H1 (cell line): Measurements from ENCODE around the gene RAPGEF5. TPM values are rescaled to one million over a fixed set of nuclear protein-coding genes. Genes with fewer than 3 reads are reported as not detected.

Experiments
- EZH2 ChIP-seq: fragments of 200-600 bp; sonication (generic); IDR thresholded peaks from 2 replicates; pipeline ENCODE4 v1.7.1; 2012; ENCODE audit warnings: low read depth, mild to moderate bottlenecking, moderate library complexity, low read length, inconsistent platforms; ENCODE audit not compliant: severe bottlenecking
- GABPA ChIP-seq: IDR thresholded peaks from 2 replicates; pipeline ENCODE4 v1.6.1; 2011; ENCODE audit warnings: mild to moderate bottlenecking, low read length, moderate library complexity, borderline replicate concordance; ENCODE audit not compliant: insufficient read depth
- POLR2AphosphoS5 ChIP-seq: IDR thresholded peaks from 2 replicates; pipeline ENCODE4 v1.6.1; 2011; ENCODE audit warnings: low read depth, low read length
- POU5F1 ChIP-seq: IDR thresholded peaks from 2 replicates; pipeline ENCODE4 v1.6.1; 2011; ENCODE audit warnings: low read depth, mild to moderate bottlenecking, low read length, moderate library complexity
- RNF2 ChIP-seq: fragments of 200-900, 300-1000 bp; sonication (generic); IDR thresholded peaks from 2 replicates; pipeline ENCODE4 v1.7.1; 2016; ENCODE audit warnings: borderline replicate concordance, low read depth, mild to moderate bottlenecking, antibody characterized with exemption, low read length; ENCODE audit not compliant: poor library complexity, severe bottlenecking; ENCODE audit errors: missing control alignments
- polyA plus RNA-seq, 7 experiments: library from polyadenylated mRNA; depleted of rRNA in 3 of 7; stranded (reverse) in 5 of 7; unstranded in 2 of 7; fragments of >200 nt in 5 of 7; fragments of 200-250 nt in 2 of 7; gene quantifications; 1 replicate in 5 of 7; 2 replicates in 1 of 7; 4 replicates in 1 of 7; pipeline versions ENCODE4 v1.2.1 to v1.2.3, GENCODE V29; 2011 to 2013; ENCODE audit warnings: missing spikeins in 2 of 7, mixed read lengths in 2 of 7
- total RNA-seq: library from RNA; stranded (reverse); fragmentation: NEBNext Ultra II Directional; extraction: Animal tissue kit (Norgen Biotek cat#: 25700); gene quantifications from 2 replicates; pipeline ENCODE4 v1.2.1, GENCODE V29; 2021

Gene RAPGEF5
- total and polyA plus RNA-seq, 2 of the 8 experiments (the other 6 are each of a cell fraction or from before 2014, with no cell fraction given) = 4.4 to 22.9 TPM

DNA sequence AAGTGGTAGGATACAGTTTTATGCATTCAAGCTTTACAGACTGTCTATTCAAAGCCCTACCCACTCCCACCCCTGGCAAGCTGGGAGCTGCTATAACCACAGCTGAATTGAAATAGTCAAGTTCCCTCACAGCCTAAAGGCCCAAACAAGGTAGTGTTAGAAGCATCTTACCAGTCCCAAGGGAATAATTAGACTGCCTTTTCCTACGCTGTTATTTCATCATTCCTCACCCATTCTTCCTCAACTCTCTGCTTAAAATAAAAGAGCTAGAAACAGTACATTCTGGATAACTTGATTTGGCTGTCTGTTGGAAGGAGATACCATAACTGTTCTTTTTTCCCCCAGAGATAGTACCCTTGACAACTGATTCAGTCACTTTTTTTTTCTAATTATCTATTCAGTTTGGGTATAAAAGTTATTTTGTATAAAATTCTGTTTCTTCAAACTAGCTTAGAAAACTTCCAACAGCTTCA, 54.0 kb downstream of the RAPGEF5 start (continued):
- TF ChIP-seq EZH2 (no peak), GABPA (no peak), POLR2AphosphoS5 (no peak), POU5F1 (no peak), RNF2 (no peak)
